GM19351 (cell line): ENCODE data around the gene PLAU.
"Not testable (repeated sequence)": the region's sequence is repeated elsewhere in the genome, so short reads cannot be mapped to it uniquely, and the experiment has no call there.

Experiments used
- ATAC-seq: cut with Tn5 transposase; IDR thresholded peaks from one replicate; pipeline ENCODE4 v1.9.1; 2021; ENCODE audit warnings: mild to moderate bottlenecking, moderate library complexity; ENCODE audit not compliant: unreplicated experiment

The PLAU gene

GRCh38 chr10:73895381-73895780, 15.6 kb upstream of the PLAU start:
- ATAC-seq = not testable (repeated sequence)

GRCh38 chr10:73897693-73898092, 13.2 kb upstream of the PLAU start:
- ATAC-seq = no peak

DNA sequence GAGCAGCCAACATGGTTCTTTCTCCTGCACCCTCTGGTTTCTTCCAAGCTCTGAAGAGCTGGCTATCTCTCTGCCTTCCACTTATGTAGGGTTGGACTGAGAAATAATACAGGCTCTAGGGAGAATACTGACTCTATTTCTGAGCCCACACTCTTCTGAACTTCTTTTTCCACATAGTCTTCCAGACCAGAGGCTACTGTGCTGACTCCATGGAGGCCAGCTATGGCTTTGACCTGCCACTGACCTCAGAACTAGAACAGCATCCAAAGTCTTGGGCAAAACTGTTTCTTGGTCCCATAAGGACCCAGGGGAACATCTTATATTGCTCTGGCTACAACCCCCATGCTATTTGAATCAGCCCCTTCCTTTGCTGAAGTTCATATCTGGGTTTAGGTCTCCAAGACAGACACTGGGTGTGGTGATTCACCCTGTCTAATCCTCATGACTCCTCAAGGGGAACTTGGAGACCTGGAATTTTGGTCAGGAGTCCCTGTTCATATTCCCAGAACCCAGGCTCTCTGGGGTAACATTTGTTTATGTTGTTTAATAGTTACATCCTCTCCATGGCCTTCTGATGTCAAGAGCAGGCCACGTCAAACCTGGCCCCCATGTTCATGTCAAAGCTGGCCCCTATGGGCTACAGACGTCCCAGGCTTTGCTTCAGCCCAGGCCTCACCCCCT, 12.1 kb upstream of the PLAU start:
- no peak for ATAC-seq

DNA sequence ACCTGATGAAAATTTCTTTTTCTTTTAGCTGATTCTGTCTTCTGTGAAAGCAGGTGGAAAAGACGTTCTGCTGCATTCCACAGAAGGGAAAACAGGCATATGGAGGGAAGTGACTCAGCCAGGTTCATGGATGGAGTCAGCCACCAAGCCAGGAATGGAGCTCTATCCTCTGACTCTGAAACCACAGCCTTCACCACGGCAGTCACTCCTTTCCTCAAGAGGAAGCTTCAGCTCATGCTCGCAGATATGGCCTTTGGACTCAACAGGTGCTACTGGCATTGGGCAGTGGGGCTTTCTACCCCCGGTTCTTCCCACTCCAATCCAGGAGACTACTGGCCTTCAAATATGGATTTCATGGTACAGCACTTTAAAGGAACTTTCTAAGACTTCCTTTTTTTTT, 11.5 kb upstream of the PLAU start:
- no peak for ATAC-seq

GRCh38 chr10:73900064-73900463, 10.9 kb upstream of the PLAU start:
- no peak for ATAC-seq

- no peak for ATAC-seq
Observed at GRCh38 chr10:73901261-73901660, 9.7 kb upstream of the PLAU start.

GRCh38 chr10:73902351-73902750, 8.6 kb upstream of the PLAU start:
- ATAC-seq = no peak

- ATAC-seq = no peak
Observed at GRCh38 chr10:73905256-73906020, 5.5 kb upstream of the PLAU start.

DNA sequence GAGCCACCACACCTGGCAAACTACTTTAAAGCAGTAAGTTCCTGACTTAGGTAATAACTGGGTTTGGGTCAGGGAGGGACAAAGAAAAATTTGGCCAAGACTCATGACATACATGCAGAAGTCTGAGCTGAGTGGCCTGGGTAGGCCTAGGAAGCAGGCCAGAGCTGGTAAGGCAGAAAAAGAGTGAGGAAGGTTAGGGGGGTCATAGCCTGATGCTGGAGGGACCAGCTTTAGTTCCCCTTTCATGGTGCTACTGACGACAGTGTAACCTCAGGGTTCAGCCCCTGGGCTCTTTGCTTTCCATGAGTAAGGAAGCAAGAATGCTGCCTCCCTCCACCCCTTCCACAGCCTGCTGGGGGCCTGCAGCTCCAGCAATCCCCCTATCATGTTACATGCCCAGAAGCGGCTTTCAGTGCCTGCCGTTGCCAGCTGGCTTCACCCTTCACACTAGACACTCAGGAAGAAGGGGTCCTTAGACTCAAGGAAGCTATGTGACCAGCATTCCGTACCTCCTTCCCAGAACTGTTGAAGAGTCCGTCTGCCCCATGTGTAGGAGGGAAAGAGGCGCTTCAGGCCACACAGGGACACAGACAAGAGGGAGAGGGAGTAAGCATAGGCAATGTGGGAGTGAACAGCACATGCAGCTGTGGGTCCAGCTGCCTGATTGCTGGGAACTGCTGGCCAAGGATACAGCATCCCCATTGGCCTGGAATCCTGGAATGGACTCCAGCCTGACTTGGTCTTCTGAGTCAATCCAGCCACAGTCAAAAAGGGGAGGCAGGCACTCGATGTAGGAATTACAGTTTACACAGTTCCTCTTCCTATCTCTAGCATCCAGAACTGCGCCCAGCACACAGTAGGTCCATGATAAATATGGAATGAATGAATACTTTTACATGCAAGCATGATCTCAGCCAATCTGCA, 4.1 kb upstream of the PLAU start:
- no peak for ATAC-seq

GRCh38 chr10:73907841-73908517, 3.0 kb upstream of the PLAU start:
- no peak for ATAC-seq

DNA sequence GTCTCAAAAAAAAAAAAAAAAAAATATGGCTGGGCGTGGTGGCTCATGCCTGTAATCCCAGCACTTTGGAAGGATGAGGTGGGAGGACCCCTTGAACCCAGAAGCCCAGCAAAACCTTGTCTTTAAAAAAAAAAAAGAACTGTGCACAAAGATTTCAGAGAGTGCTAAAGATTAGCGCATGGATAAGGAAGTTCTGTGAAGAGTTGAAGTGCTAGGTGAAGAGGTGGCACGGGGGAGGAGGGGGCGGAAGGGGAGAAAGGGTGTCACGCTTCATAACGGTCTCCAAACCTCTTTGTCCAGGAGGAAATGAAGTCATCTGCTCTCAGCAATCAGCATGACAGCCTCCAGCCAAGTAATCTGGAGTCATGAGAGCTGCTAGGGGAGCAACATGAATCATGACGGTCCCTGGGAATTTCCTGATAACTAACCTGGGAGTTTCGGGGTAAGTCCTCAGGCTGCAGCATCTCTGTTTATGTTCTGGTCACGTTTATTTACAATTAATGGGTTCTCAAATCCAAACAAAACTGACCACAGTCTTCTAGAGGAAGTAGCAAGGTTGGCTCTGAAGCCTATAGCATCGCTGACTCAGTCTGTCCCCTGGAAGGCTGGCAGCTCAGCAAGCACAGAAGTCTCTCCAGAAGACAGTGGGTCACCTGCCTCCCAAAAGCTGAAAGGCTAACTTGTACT, 1.9 kb upstream of the PLAU start:
- peak; percentile 51 for ATAC-seq

DNA sequence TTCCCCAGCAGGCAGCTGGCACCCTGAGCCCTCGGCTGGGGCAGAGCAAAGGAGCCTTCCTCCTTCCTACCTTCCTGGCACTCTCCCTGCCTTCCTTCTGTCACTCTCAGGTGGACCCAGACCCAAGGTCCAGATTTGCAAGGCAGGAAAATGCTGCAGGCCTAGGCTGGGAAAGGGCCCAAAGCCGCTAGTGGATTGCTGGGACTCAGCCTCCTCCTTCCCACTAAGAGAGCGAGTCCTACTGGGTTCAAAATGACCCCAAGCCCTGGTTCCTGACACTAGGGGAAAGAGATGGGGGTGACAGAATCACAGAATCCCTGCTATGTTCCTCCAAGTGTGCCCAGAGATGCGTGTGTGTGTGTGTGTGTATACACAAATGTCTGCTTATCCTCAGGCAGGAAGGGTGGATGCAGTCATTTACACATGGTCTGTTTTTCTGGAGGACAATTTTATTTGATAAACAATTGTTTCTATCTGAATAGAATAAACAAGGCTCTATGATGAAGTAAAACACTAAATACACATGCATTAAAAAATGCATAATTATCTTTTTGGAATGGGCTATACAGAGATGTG, 1.3 kb upstream of the PLAU start:
- no peak for ATAC-seq

DNA sequence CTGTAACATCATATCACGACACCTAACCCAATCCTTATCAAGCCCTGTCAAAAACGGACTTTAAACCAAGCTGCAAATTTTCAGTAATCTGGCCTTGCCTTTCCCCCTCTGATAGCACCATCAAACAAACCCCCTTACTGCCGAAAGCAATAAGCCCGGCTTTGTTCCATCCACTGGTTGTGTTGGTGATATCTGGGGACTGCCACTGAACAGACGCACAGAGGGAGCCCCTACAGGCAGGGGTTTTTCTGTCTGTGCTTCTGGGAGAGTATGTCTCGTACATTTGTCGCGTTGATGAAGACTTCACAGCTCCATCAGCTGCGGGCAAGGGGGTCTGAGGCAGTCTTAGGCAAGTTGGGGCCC, 550 bp upstream of the PLAU start:
- no peak for ATAC-seq

DNA sequence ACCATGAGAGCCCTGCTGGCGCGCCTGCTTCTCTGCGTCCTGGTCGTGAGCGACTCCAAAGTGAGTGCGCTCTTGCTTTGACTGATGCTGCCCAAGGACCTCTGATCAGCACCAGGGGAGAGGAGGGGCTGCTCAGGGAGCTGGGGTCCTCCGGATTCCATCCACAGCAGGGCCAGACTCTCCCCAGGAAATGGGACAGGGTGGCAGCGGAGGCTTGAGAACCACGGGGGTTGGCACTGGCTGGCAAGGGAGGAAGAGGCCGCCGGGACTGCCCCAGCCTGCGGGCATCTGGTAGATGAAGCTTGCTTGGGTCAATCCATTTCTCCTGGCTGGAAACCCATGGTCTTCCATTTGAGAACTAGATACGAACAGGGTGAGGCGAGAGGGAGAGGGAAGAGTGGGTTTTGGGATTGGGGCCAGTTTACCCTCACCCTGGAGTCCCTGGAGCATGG, 647 bp downstream of the PLAU start:
- ATAC-seq = no peak

DNA sequence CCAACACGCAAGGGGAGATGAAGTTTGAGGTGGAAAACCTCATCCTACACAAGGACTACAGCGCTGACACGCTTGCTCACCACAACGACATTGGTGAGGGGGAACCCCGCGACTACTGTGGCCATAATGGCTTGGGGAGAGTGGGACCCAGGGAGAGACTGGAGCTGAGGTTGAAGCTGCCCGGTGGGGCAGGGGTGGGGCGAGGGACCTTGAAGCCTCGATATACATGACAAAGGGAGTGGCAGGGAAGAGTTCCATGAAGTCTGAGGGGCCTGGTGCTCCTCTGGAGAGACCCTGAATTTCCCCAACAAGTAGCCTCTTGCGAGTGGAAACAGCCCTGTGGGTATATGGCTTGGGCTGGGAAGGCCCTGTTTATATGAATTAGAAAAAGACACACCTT, 3.1 kb downstream of the PLAU start:
- ATAC-seq = no peak

GRCh38 chr10:73915206-73915851, 4.4 kb downstream of the PLAU start:
- no peak for ATAC-seq

DNA sequence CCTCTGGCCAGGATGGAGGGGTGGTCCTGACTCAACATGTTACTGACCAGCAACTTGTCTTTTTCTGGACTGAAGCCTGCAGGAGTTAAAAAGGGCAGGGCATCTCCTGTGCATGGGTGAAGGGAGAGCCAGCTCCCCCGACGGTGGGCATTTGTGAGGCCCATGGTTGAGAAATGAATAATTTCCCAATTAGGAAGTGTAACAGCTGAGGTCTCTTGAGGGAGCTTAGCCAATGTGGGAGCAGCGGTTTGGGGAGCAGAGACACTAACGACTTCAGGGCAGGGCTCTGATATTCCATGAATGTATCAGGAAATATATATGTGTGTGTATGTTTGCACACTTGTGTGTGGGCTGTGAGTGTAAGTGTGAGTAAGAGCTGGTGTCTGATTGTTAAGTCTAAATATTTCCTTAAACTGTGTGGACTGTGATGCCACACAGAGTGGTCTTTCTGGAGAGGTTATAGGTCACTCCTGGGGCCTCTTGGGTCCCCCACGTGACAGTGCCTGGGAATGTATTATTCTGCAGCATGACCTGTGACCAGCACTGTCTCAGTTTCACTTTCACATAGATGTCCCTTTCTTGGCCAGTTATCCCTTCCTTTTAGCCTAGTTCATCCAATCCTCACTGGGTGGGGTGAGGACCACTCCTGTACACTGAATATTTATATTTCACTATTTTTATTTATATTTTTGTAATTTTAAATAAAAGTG, 6.0 kb downstream of the PLAU start:
- no peak for ATAC-seq

GRCh38 chr10:73917566-73918305, 6.8 kb downstream of the PLAU start:
- no peak for ATAC-seq
